Bronchial epithelial cell (primary cell): ENCODE data around the gene NUAK2. TPM values are rescaled to one million over a fixed set of nuclear protein-coding genes. Genes with fewer than 3 reads are reported as not detected.

Source experiments
- DNase-seq: peaks from one replicate; pipeline ENCODE4 v3.0.0-alpha.2; 2010; ENCODE audit warnings: low read depth
- FAIRE-seq: peaks from 2 replicates; lab custom pipeline; 2011; peaks lifted over from hg19 to GRCh38; lab: Jason Lieb, UNC
- H3K27me3 ChIP-seq: 2 replicates; pipeline ENCODE4 v1.5.1; 2011; ENCODE audit warnings: low read length; ENCODE audit not compliant: control insufficient read depth, insufficient read depth
- H3K36me3 ChIP-seq: 2 replicates; pipeline ENCODE4 v1.5.1; 2011; ENCODE audit warnings: low read length; ENCODE audit not compliant: control insufficient read depth, insufficient read depth
- H3K4me3 ChIP-seq: 2 replicates; pipeline ENCODE4 v1.5.1; 2011; ENCODE audit warnings: mild to moderate bottlenecking, low read depth, low read length, control low read depth
- CTCF ChIP-seq: IDR thresholded peaks from 2 replicates; pipeline ENCODE4 v1.5.1; 2011; ENCODE audit warnings: mild to moderate bottlenecking, moderate library complexity, low read length, control low read depth, inconsistent platforms; ENCODE audit not compliant: insufficient read depth, severe bottlenecking
- total RNA-seq: library from RNA; depleted of rRNA; stranded (reverse); fragments of >200 nt; gene quantifications from 2 replicates; pipeline ENCODE4 v1.2.1, GENCODE V29; 2014

NUAK2 gene
- total RNA-seq, 1 donor from 2014 or later: 3.9 TPM

GRCh38 chr1:205310976-205311704 is 10.4 kb downstream of the NUAK2 start:
- no peak for TF ChIP-seq CTCF
- H3K27me3 ChIP-seq: no peaks in the 10 kb centered on the region

GRCh38 chr1:205309741-205310140 is 11.8 kb downstream of the NUAK2 start:
- TF ChIP-seq CTCF: no peak
- H3K36me3 ChIP-seq: peaks cover 44% of the 10 kb centered on the region
- H3K27me3 ChIP-seq: no peaks in the 10 kb centered on the region
- FAIRE-seq (no peak), DNase-seq (no peak)
- no peak overlapping the region for H3K4me3 ChIP-seq

More at GRCh38 chr1:205310976-205311704, 10.4 kb downstream of the NUAK2 start:
- DNase-seq (no peak), FAIRE-seq (no peak)
- peaks cover 40% of the 10 kb centered on the region for H3K36me3 ChIP-seq
- no peak overlapping the region for H3K4me3 ChIP-seq

- DNase-seq (no peak), FAIRE-seq (no peak)
- no peaks in the 10 kb centered on the region for H3K27me3 ChIP-seq
- peaks cover 61% of the 10 kb centered on the region for H3K36me3 ChIP-seq
- no peak for TF ChIP-seq CTCF
- no peak overlapping the region for H3K4me3 ChIP-seq
Measured at GRCh38 chr1:205306929-205307566, 14.5 kb downstream of the NUAK2 start.

GRCh38 chr1:205304695-205305070 is 16.9 kb downstream of the NUAK2 start:
- H3K4me3 ChIP-seq: no peak overlapping the region
- DNase-seq (no peak), FAIRE-seq (peak; percentile 23)
- TF ChIP-seq CTCF: no peak
- no peaks in the 10 kb centered on the region for H3K27me3 ChIP-seq
- H3K36me3 ChIP-seq: peaks cover 48% of the 10 kb centered on the region

GRCh38 chr1:205304046-205304694 is 17.4 kb downstream of the NUAK2 start:
- FAIRE-seq (no peak), DNase-seq (no peak)
- H3K27me3 ChIP-seq: no peaks in the 10 kb centered on the region
- no peak for TF ChIP-seq CTCF
- peaks cover 48% of the 10 kb centered on the region for H3K36me3 ChIP-seq
- no peak overlapping the region for H3K4me3 ChIP-seq
